ENCODE data around the gene TPMT. TPM values are rescaled to one million over a fixed set of nuclear protein-coding genes. Genes with fewer than 3 reads are reported as not detected.

The TPMT gene
- total and polyA plus RNA-seq, 2 of the 13 experiments (the other 11 are each of a cell fraction or from before 2014, with no cell fraction given): 11.1 to 22.8 TPM

GRCh38 chr6:18122128-18123093 lies 32.5 kb downstream of the TPMT start, which contains the start of gene NHLRC1 (continued):
- TF ChIP-seq TERF1 (CRISPR knock-in tag; IDR thresholded peaks at IDR 0.05) (0 out of 2 replicates have a peak, but pooled peaks have one; percentile 59), ATRX (CRISPR knock-in tag; IDR thresholded peaks at IDR 0.05; ENCODE audit: borderline replicate concordance) (no peak), NFAT5 (CRISPR knock-in tag; IDR thresholded peaks at IDR 0.05) (peak; percentile 74; the same call in 1 of the 2 replicates), ADNP (CRISPR knock-in tag; IDR thresholded peaks at IDR 0.05) (no peak), ZBTB14 (CRISPR knock-in tag; IDR thresholded peaks at IDR 0.05) (peak; percentile 73), ARID5B (CRISPR knock-in tag; IDR thresholded peaks at IDR 0.05) (peak; percentile 99)
- TF ChIP-seq, protein P1, sequence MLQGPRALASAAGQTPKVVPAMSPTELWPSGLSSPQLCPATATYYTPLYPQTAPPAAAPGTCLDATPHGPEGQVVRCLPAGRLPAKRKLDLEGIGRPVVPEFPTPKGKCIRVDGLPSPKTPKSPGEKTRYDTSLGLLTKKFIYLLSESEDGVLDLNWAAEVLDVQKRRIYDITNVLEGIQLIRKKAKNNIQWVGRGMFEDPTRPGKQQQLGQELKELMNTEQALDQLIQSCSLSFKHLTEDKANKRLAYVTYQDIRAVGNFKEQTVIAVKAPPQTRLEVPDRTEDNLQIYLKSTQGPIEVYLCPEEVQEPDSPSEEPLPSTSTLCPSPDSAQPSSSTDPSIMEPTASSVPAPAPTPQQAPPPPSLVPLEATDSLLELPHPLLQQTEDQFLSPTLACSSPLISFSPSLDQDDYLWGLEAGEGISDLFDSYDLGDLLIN (CRISPR knock-in tag; IDR thresholded peaks at IDR 0.05; ENCODE audit: borderline replicate concordance): no peak
- TF ChIP-seq, protein P2, sequence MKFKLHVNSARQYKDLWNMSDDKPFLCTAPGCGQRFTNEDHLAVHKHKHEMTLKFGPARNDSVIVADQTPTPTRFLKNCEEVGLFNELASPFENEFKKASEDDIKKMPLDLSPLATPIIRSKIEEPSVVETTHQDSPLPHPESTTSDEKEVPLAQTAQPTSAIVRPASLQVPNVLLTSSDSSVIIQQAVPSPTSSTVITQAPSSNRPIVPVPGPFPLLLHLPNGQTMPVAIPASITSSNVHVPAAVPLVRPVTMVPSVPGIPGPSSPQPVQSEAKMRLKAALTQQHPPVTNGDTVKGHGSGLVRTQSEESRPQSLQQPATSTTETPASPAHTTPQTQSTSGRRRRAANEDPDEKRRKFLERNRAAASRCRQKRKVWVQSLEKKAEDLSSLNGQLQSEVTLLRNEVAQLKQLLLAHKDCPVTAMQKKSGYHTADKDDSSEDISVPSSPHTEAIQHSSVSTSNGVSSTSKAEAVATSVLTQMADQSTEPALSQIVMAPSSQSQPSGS (CRISPR knock-in tag; IDR thresholded peaks at IDR 0.05): peak; percentile 97
- TF ChIP-seq, protein P3, sequence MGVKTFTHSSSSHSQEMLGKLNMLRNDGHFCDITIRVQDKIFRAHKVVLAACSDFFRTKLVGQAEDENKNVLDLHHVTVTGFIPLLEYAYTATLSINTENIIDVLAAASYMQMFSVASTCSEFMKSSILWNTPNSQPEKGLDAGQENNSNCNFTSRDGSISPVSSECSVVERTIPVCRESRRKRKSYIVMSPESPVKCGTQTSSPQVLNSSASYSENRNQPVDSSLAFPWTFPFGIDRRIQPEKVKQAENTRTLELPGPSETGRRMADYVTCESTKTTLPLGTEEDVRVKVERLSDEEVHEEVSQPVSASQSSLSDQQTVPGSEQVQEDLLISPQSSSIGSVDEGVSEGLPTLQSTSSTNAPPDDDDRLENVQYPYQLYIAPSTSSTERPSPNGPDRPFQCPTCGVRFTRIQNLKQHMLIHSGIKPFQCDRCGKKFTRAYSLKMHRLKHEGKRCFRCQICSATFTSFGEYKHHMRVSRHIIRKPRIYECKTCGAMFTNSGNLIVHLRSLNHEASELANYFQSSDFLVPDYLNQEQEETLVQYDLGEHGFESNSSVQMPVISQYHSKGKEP (CRISPR knock-in tag; IDR thresholded peaks at IDR 0.05): peak; percentile 92; the same call in 1 of the 2 replicates

Data from HepG2 (cell line).